ENCODE results near the gene LGALS14.
"Not testable (repeated sequence)": the region's sequence is repeated elsewhere in the genome, so short reads cannot be mapped to it uniquely, and the experiment has no call there.

DNA sequence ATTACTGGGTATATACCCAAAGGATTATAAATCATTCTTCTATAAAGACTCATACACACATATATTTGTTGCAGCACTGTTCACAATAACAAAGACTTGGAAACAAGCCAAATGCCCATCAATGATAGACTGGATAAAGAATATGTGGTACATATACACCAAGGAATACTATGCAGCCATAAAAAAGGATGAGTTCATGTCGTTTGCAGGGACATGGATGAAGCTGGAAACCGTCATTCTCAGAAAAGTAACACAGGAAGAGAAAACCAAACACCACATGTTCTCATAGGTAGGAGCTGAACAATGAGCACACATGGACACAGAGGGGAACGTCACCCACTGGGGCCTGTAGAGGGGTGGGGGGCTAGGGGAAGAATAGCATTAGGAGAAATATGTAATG lies 15.9 kb downstream of the LGALS14 start:
- TF ChIP-seq EZH2 (IDR thresholded peaks at IDR 0.05; ENCODE audit: borderline replicate concordance, low read depth, low read length, severe bottlenecking): not testable (repeated sequence)
- TF ChIP-seq, protein P1, sequence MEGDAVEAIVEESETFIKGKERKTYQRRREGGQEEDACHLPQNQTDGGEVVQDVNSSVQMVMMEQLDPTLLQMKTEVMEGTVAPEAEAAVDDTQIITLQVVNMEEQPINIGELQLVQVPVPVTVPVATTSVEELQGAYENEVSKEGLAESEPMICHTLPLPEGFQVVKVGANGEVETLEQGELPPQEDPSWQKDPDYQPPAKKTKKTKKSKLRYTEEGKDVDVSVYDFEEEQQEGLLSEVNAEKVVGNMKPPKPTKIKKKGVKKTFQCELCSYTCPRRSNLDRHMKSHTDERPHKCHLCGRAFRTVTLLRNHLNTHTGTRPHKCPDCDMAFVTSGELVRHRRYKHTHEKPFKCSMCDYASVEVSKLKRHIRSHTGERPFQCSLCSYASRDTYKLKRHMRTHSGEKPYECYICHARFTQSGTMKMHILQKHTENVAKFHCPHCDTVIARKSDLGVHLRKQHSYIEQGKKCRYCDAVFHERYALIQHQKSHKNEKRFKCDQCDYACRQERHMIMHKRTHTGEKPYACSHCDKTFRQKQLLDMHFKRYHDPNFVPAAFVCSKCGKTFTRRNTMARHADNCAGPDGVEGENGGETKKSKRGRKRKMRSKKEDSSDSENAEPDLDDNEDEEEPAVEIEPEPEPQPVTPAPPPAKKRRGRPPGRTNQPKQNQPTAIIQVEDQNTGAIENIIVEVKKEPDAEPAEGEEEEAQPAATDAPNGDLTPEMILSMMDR (IDR thresholded peaks at IDR 0.05; ENCODE audit: borderline replicate concordance, extremely low read depth, low read length, poor library complexity, severe bottlenecking): not testable (repeated sequence)
